DMS79 (cell line): ENCODE data around the gene STKLD1.
A peak's percentile ranks its signal among the peaks of the same experiment; 100 is the strongest.
"Not testable (repeated sequence)": the region's sequence is repeated elsewhere in the genome, so short reads cannot be mapped to it uniquely, and the experiment has no call there.

Source experiments
- DNase-seq: peaks from one replicate; lab custom pipeline; 2025; lab: John Stamatoyannopoulos, UW

Gene STKLD1

DNA sequence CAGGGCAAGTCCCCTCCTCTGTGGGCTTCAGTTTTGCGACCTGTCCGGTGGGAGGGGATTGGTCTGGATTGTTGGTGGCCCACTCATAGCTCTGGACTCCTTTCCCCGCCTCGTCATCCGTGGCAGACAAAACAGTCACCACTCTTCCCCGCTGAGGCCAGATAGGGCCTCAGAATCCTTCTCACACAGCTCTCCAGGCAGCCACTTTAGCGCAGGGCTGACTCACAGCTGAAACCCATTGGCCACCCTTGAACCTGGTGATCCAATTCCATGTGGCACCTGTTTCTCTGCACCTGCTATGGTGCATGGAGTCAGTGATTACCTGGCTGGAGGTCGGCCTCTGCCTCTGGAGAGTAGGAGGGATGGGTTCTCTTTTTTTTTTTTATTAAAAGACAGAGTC, 67.8 kb downstream of the STKLD1 start:
- peak; percentile 53 for DNase-seq

DNA sequence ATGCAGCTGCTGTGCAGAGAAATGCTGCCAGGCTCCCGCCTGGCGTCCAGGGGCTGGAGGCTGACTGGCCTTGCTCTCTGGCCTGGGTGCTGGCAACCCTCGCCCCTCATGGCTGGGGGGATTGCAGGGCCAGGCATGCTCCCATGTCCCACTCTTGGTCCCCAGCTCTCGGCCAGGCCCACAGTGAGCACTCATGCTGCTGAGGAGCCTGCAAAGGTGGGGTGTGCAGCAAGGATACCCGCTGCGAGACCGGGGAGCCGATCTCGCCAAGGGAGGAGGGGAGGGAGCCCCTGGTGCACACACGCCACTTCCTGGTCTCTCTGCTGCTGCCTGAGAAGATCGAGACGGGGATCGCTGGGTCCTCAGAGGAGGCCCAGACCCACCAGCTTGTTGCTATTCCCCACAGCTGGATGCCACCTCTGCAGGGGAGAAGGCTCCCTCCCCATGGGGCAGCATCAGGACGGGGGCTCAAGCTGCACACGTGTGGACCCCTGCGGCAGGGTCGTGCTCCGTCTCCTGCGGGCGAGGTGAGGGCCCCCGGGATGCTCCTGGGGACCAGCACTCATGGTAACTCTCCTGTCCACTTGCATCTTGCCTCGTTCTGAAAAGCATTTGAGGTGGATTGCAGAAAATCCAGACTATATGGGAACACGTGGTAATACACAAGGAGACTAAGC, 69.3 kb downstream of the STKLD1 start:
- DNase-seq: no peak

DNA sequence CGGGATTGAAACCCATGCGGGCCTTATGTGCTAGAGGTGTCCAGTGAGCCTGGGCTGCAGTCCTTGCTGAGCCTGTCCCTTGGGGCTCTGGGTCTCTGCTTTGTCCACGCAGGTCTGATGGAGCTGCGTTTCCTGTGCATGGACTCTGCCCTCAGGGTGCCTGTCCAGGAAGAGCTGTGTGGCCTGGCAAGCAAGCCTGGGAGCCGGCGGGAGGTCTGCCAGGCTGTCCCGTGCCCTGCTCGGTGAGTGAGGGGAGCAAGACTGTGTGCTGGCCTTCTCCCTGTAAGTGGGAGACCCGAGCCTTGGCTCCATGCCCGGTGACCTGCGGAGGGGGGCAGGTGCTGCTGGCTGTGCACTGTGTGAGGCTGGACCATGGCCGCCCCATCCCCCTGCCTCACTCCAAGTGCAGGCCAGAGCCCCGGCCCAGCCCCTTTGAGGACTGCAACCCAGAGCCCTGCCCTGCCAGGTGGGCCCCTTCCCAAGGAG, 72.4 kb downstream of the STKLD1 start:
- DNase-seq: no peak

DNA sequence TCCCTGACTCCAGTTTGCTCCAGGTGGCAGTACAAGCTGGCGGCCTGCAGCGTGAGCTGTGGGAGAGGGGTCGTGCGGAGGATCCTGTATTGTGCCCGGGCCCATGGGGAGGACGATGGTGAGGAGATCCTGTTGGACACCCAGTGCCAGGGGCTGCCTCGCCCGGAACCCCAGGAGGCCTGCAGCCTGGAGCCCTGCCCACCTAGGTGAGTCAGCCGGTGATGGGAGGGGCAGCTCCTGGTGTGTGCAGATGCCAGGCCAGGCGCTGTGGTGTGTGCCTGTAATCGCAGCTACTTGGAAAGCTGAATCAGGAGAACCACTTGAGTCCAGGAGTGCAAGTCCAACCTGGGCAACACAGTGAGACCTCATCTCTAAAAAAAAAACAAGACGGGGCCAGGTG, 73.6 kb downstream of the STKLD1 start:
- no peak for DNase-seq

GRCh38 chr9:133451865-133452264, 75.7 kb downstream of the STKLD1 start:
- DNase-seq: not testable (repeated sequence)

- no peak for DNase-seq
These were observed 76.4 kb downstream of the STKLD1 start for GRCh38 chr9:133452562-133452961.

DNA sequence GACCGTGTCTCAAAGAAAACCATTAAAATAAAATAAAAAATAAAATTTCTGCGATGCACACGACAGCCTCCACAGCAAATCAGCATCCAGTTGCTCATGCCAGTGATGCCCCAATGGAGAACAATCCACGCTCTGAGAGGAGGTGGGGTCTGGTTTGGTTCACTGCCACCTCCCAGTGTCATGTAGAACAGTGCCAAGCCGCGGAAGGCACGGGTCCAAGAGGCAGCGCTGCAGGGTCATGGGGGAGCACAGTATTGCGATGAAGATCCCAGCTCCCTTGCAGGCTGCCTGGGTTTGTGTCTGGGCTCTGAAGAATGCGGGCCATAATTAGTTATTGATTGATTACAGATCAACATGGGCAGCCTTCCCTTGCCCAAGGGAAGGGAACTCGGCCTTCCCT, 77.5 kb downstream of the STKLD1 start:
- DNase-seq: no peak

DNA sequence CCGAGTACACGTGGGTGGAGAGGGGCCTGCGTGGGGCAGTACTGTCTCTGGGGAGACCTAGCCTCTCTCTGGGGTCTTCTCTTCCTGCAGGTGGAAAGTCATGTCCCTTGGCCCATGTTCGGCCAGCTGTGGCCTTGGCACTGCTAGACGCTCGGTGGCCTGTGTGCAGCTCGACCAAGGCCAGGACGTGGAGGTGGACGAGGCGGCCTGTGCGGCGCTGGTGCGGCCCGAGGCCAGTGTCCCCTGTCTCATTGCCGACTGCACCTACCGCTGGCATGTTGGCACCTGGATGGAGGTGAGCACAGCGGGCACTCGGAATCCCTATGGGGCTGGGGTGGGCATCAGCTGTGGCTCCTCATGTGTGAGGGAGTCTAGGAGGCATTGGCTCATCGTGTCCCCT, 78.2 kb downstream of the STKLD1 start:
- DNase-seq: no peak

DNA sequence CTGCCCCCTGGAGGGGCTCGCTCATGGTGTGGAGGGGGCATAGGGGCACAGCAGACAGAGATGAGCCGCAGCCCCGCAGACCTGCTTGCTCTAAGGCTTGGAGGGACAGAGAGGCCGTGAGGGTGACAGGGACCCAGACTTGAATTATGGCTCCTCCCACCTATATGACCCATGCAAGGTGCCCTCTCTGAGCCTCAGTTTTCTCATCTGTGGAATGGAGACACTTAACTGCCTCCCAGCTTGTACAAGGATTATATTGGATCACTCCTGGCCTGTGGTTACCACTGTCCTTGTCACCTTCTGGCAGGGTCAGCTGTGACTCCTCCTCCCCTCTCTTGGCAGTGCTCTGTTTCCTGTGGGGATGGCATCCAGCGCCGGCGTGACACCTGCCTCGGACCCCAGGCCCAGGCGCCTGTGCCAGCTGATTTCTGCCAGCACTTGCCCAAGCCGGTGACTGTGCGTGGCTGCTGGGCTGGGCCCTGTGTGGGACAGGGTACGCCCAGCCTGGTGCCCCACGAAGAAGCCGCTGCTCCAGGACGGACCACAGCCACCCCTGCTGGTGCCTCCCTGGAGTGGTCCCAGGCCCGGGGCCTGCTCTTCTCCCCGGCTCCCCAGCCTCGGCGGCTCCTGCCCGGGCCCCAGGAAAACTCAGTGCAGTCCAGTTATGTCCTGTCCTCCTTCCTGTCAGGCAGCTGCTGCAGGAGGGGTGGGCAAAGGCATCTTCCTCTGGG, 78.9 kb downstream of the STKLD1 start:
- DNase-seq: no peak
